ENCODE measurements around the gene PLSCR1. TPM values are rescaled to one million over a fixed set of nuclear protein-coding genes. Genes with fewer than 3 reads are reported as not detected.

Gene PLSCR1
- total and polyA plus RNA-seq, 7 donors, result 59.3 to 194 (median 112) TPM

DNA sequence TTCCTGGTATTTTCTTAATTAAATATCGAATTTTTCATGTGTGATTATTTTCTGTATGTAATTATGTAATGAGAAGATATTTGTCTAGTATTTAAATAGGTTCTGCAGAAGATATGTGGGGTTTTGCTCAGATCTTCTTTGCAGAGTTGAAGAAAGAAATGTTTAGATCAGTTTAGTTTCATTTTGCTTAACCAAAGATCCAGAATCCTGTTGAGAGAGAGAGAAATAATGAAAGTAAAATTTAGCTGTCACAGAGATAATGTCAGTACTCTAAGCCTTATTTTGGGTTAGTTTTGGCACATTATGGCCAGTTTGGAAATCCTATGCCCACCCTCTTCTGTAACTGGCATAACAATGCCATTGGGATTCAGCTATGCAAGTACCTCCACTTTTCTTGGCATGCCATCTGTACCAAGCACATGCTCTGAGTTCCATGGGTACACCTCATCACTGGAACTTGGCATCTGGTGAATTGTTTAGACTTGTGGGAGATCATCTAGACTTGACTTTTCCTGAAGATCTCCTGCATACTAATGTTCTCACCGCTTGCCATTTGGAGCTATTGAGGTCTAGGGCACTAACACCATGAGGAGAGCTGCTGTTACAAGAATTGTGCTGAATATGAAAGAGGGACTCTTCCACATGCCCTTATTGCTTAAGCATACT is 30.9 kb downstream of the PLSCR1 start:
- peaks cover 0 to 27% (median 6%) of the 10 kb centered on the region in 4 donors for H3K36me3 ChIP-seq
- peak overlapping the region in 1 of 4 donors; percentile 1 for H3K27ac ChIP-seq
- no peaks in the 10 kb centered on the region for H3K27me3 ChIP-seq
- WGBS, 2 donors, result 88 to 94% methylated on average over 2 of the region's 2 CpGs
- no peak overlapping the region for H3K4me3 ChIP-seq
- TF ChIP-seq POLR2AphosphoS5 (IDR thresholded peaks at IDR 0.05), result peak in 1 of 4 donors; percentile 16
- TF ChIP-seq, protein P1, sequence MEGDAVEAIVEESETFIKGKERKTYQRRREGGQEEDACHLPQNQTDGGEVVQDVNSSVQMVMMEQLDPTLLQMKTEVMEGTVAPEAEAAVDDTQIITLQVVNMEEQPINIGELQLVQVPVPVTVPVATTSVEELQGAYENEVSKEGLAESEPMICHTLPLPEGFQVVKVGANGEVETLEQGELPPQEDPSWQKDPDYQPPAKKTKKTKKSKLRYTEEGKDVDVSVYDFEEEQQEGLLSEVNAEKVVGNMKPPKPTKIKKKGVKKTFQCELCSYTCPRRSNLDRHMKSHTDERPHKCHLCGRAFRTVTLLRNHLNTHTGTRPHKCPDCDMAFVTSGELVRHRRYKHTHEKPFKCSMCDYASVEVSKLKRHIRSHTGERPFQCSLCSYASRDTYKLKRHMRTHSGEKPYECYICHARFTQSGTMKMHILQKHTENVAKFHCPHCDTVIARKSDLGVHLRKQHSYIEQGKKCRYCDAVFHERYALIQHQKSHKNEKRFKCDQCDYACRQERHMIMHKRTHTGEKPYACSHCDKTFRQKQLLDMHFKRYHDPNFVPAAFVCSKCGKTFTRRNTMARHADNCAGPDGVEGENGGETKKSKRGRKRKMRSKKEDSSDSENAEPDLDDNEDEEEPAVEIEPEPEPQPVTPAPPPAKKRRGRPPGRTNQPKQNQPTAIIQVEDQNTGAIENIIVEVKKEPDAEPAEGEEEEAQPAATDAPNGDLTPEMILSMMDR (IDR thresholded peaks at IDR 0.05), result no peak
- no peak for DNase-seq
- no peaks in the 10 kb centered on the region for H3K9me3 ChIP-seq
- intact Hi-C loops (cut with DNase I), result no loop called here
- peaks cover 0 to 12% (median 8%) of the 10 kb centered on the region in 4 donors for H3K4me1 ChIP-seq

DNA sequence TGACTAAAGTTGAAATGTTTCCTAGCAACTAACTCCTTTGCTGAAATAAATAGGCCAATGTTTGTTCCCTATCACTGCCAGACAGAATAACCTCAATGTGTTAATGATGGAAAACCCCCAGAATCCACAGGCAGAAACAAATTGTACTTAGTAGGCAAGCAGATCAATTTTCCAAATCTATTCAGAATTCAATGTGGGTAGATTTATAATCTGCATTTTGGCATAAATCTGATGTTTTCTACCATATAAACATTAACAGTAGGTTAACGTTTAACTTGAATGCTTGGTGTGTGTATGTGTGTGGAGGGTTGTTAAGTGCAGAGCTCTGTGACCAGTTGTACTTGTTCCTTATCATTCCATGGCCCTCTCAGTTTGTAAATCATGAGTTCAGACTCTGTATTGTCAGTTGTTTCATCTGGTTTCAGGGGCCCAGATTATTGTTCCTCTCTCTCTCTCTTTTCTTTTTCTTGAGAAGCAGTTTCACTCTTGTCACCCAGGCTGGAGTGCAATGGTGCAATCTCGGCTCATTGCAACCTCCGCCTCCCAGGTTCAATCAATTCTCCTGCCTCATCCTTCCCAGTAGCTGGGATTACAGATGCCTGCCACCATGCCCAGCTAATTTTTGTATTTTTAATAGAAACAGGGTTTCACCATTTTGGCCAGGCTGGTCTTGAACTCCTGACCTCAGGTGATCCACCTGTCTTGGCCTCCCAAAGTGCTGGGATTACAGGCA is 32.8 kb downstream of the PLSCR1 start:
- H3K36me3 ChIP-seq, result peaks cover 0 to 25% (median under 1%) of the 10 kb centered on the region in 4 donors
- H3K27me3 ChIP-seq, result no peaks in the 10 kb centered on the region
- peak in 1 of 4 donors; percentile 17 for TF ChIP-seq POLR2AphosphoS5 (IDR thresholded peaks at IDR 0.05)
- TF ChIP-seq EP300 (IDR thresholded peaks at IDR 0.05), result no peak
- TF ChIP-seq, protein P1 (IDR thresholded peaks at IDR 0.05), result no peak
- TF ChIP-seq POLR2A (IDR thresholded peaks at IDR 0.05), result no peak
- no peak overlapping the region for H3K27ac ChIP-seq
- whole genome bisulfite sequencing, 2 donors, result 17 to 66% methylated on average over 3 of the region's 3 CpGs
- intact Hi-C loops (cut with DNase I), result no loop called here
- peaks cover 0 to 12% (median 8%) of the 10 kb centered on the region in 4 donors for H3K4me1 ChIP-seq
- no peak overlapping the region for H3K4me3 ChIP-seq
- DNase-seq, result no peak
- H3K9me3 ChIP-seq, result no peaks in the 10 kb centered on the region

DNA sequence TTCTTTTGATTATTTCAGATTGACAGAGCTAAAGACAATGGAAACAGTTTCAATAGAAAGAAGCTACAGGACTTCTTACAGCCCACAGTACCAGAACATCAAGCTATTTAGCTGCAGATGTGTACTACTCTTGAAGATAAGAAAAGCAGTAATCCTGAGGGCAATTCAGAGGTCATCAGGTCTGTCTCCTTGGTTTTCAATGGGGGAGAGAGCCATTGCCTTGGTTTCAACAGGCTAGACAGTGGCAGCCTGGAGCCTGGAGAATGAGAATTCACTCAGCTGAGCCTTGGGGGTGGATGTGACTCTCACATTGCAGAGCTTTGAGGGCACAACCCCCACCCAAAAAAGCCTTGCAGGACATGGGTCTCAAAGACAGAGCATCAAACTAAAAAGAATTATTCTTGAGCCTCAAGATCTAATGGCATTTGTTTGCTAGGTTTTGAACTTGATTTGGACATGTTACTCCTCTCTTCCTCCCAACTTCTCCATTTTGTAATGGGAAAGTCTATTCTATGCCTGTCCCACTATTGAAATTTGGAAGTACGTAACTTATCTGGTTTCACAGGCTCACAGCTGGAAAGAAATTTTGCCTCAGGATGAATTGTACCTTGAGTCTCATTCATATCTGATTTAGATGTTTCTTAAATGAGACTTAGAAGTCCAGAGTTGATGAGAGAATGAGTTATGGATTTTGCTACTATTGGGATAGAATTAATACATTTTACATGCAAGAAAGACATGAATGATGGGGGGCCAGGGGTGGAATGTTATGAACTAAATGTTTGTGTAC is 36.9 kb downstream of the PLSCR1 start:
- Histone ChIP-seq H3K9me3 (no peaks in the 10 kb centered on the region), H3K36me3 (no peaks in the 10 kb centered on the region), H3K4me1 (peaks cover 0 to 4% (median 0%) of the 10 kb centered on the region in 4 donors), H3K27ac (peak overlapping the region in 2 of 4 donors; percentile 30 to 54), H3K4me3 (no peak overlapping the region), H3K27me3 (no peaks in the 10 kb centered on the region)
- WGBS, 2 donors, result 94 to 95% methylated on average over 1 of the region's 1 CpG
- TF ChIP-seq POLR2AphosphoS5 (IDR thresholded peaks at IDR 0.05) (no peak), EP300 (IDR thresholded peaks at IDR 0.05) (no peak), POLR2A (IDR thresholded peaks at IDR 0.05) (no peak)
- TF ChIP-seq, protein P1 (IDR thresholded peaks at IDR 0.05), result no peak
- DNase-seq, result no peak
- intact Hi-C loops (cut with DNase I), result no loop called here

DNA sequence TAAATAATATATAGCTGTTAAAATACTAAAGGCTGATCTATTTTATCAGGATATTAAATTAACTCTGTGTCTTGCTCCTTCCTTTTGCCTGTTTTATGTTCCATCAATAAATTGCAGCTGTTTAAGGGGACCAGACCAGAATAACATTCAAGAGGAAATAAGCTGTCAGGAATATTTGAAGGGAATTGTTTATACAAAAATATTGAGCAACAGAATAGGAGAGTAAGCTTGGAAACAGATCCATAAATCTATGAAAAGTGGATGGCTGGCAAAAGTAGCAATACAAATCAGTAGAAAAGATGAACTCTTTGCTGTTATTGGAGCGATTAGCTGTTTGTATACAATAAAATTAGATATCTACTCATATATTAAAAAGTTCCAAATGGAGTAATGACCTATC is 38.9 kb downstream of the PLSCR1 start:
- no peaks in the 10 kb centered on the region for H3K9me3 ChIP-seq
- H3K27ac ChIP-seq, result no peak overlapping the region
- peaks cover 0 to 4% (median 0%) of the 10 kb centered on the region in 4 donors for H3K4me1 ChIP-seq

More for the DNA sequence above, 38.9 kb downstream of the PLSCR1 start:
- intact Hi-C loops (cut with DNase I), result no loop called here
- TF ChIP-seq POLR2AphosphoS5 (IDR thresholded peaks at IDR 0.05) (peak in 1 of 4 donors; percentile 24), POLR2A (IDR thresholded peaks at IDR 0.05) (no peak)
- Histone ChIP-seq H3K36me3 (no peaks in the 10 kb centered on the region), H3K27me3 (no peaks in the 10 kb centered on the region), H3K4me3 (no peak overlapping the region)
- WGBS, 2 donors, result 84 to 88% methylated on average over 1 of the region's 1 CpG
- no peak for DNase-seq

Measured in sigmoid colon (tissue), 7 donors.